Mucosa of stomach (tissue), 1 donor: ENCODE data around the gene IMPDH2.
A peak's percentile ranks its signal among the peaks of the same experiment; 100 is the strongest.

Experiments
- H3K27me3 ChIP-seq: one replicate; pipeline ENCODE4 v1.7.0; 2013; ENCODE audit warnings: mild to moderate bottlenecking, low read length; ENCODE audit not compliant: control insufficient read depth, insufficient read depth
- H3K36me3 ChIP-seq: one replicate; pipeline ENCODE4 v1.7.0; 2013; ENCODE audit warnings: low read length; ENCODE audit not compliant: control insufficient read depth, insufficient read depth
- H3K4me1 ChIP-seq: one replicate; pipeline ENCODE4 v1.7.0; 2013; ENCODE audit warnings: mild to moderate bottlenecking, low read length; ENCODE audit not compliant: control insufficient read depth, insufficient read depth
- H3K4me3 ChIP-seq: one replicate; pipeline ENCODE4 v1.7.0; 2013; ENCODE audit warnings: low read length
- H3K9ac ChIP-seq: one replicate; pipeline ENCODE4 v1.7.0; 2013; ENCODE audit warnings: mild to moderate bottlenecking, low read length, moderate library complexity
- H3K9me3 ChIP-seq: one replicate; pipeline ENCODE4 v1.7.0; 2013; ENCODE audit warnings: mild to moderate bottlenecking, low read length, moderate library complexity; ENCODE audit not compliant: control insufficient read depth
- donor health status: Pancreatic carcinoma.

IMPDH2 gene

GRCh38 chr3:49028673-49029562 is at the start of gene IMPDH2:
Gene IMPDH2, minus strand, starts transcription at chr3:49029398. Its CDS starts 48 bp downstream, at chr3:49029350.
- Histone ChIP-seq H3K9ac (peak within 1 kb of the TSS; percentile 86), H3K36me3 (peaks cover 39% of the 10 kb centered on the region), H3K27me3 (no peaks in the 10 kb centered on the region), H3K4me1 (peaks cover 13% of the 10 kb centered on the region), H3K9me3 (no peaks in the 10 kb centered on the region), H3K4me3 (peak within 1 kb of the TSS; percentile 73)

GRCh38 chr3:49076646-49077045 is 47.4 kb upstream of the IMPDH2 start:
- Histone ChIP-seq H3K4me3 (no peak overlapping the region), H3K27me3 (no peaks in the 10 kb centered on the region), H3K9ac (no peak overlapping the region), H3K9me3 (no peaks in the 10 kb centered on the region), H3K36me3 (peaks cover 10% of the 10 kb centered on the region), H3K4me1 (no peaks in the 10 kb centered on the region)

GRCh38 chr3:49076116-49076515 is 46.9 kb upstream of the IMPDH2 start:
- Histone ChIP-seq H3K9ac (no peak overlapping the region), H3K4me1 (no peaks in the 10 kb centered on the region), H3K36me3 (peaks cover 15% of the 10 kb centered on the region), H3K4me3 (no peak overlapping the region), H3K9me3 (no peaks in the 10 kb centered on the region), H3K27me3 (no peaks in the 10 kb centered on the region)

GRCh38 chr3:49058011-49058410 is 28.8 kb upstream of the IMPDH2 start:
- peaks cover 13% of the 10 kb centered on the region for H3K36me3 ChIP-seq
- H3K4me3 ChIP-seq = no peak overlapping the region
- H3K9ac ChIP-seq = no peak overlapping the region

GRCh38 chr3:49057268-49057667 is 28.1 kb upstream of the IMPDH2 start:
- H3K9ac ChIP-seq = no peak overlapping the region
- peaks cover 13% of the 10 kb centered on the region for H3K36me3 ChIP-seq
- no peaks in the 10 kb centered on the region for H3K27me3 ChIP-seq

More at GRCh38 chr3:49058011-49058410, 28.8 kb upstream of the IMPDH2 start:
- Histone ChIP-seq H3K4me1 (no peaks in the 10 kb centered on the region), H3K27me3 (no peaks in the 10 kb centered on the region), H3K9me3 (no peaks in the 10 kb centered on the region)

GRCh38 chr3:49054344-49054862 is 25.2 kb upstream of the IMPDH2 start:
- no peaks in the 10 kb centered on the region for H3K27me3 ChIP-seq
- no peaks in the 10 kb centered on the region for H3K4me1 ChIP-seq
- H3K36me3 ChIP-seq = peaks cover 13% of the 10 kb centered on the region
- H3K9ac ChIP-seq = no peak overlapping the region
- no peak overlapping the region for H3K4me3 ChIP-seq
- H3K9me3 ChIP-seq = no peaks in the 10 kb centered on the region

More at GRCh38 chr3:49057268-49057667, 28.1 kb upstream of the IMPDH2 start:
- Histone ChIP-seq H3K4me3 (no peak overlapping the region), H3K4me1 (no peaks in the 10 kb centered on the region), H3K9me3 (no peaks in the 10 kb centered on the region)

- H3K4me1 ChIP-seq = no peaks in the 10 kb centered on the region
- H3K4me3 ChIP-seq = no peak overlapping the region
- H3K9me3 ChIP-seq = no peaks in the 10 kb centered on the region
- H3K36me3 ChIP-seq = peaks cover 13% of the 10 kb centered on the region
- no peak overlapping the region for H3K9ac ChIP-seq
- H3K27me3 ChIP-seq = no peaks in the 10 kb centered on the region
Observed at GRCh38 chr3:49053543-49053942, 24.3 kb upstream of the IMPDH2 start.

GRCh38 chr3:49035281-49035680 is 6.1 kb upstream of the IMPDH2 start:
- Histone ChIP-seq H3K4me1 (no peaks in the 10 kb centered on the region), H3K9ac (no peak overlapping the region), H3K36me3 (peaks cover 21% of the 10 kb centered on the region), H3K4me3 (no peak overlapping the region), H3K9me3 (no peaks in the 10 kb centered on the region), H3K27me3 (no peaks in the 10 kb centered on the region)

GRCh38 chr3:49034650-49035049 is 5.5 kb upstream of the IMPDH2 start:
- Histone ChIP-seq H3K9me3 (no peaks in the 10 kb centered on the region), H3K9ac (no peak overlapping the region), H3K4me1 (no peaks in the 10 kb centered on the region), H3K36me3 (peaks cover 21% of the 10 kb centered on the region), H3K4me3 (no peak overlapping the region), H3K27me3 (no peaks in the 10 kb centered on the region)

GRCh38 chr3:49032646-49033304 is 3.6 kb upstream of the IMPDH2 start:
- Histone ChIP-seq H3K27me3 (no peaks in the 10 kb centered on the region), H3K9me3 (no peaks in the 10 kb centered on the region), H3K9ac (no peak overlapping the region), H3K4me1 (peaks cover 13% of the 10 kb centered on the region), H3K4me3 (no peak overlapping the region), H3K36me3 (peaks cover 21% of the 10 kb centered on the region)

GRCh38 chr3:49030321-49030720 is 1.1 kb upstream of the IMPDH2 start:
- Histone ChIP-seq H3K9me3 (no peaks in the 10 kb centered on the region), H3K27me3 (no peaks in the 10 kb centered on the region), H3K4me1 (peaks cover 13% of the 10 kb centered on the region), H3K36me3 (peaks cover 25% of the 10 kb centered on the region), H3K9ac (no peak overlapping the region), H3K4me3 (no peak overlapping the region)

- Histone ChIP-seq H3K4me3 (peak overlapping the region; percentile 73), H3K27me3 (no peaks in the 10 kb centered on the region), H3K36me3 (peaks cover 33% of the 10 kb centered on the region), H3K9ac (peak overlapping the region; percentile 86), H3K4me1 (peaks cover 13% of the 10 kb centered on the region), H3K9me3 (no peaks in the 10 kb centered on the region)
Observed at GRCh38 chr3:49029563-49029884, 326 bp upstream of the IMPDH2 start.
